GM18907 (cell line): ENCODE data around the gene LINGO4.
"Not testable (repeated sequence)": the region's sequence is repeated elsewhere in the genome, so short reads cannot be mapped to it uniquely, and the experiment has no call there.

Experiments used
- ATAC-seq: cut with Tn5 transposase; IDR thresholded peaks from one replicate; pipeline ENCODE4 v1.9.1; 2021; ENCODE audit warnings: mild to moderate bottlenecking, moderate library complexity; ENCODE audit not compliant: unreplicated experiment

LINGO4 gene

DNA sequence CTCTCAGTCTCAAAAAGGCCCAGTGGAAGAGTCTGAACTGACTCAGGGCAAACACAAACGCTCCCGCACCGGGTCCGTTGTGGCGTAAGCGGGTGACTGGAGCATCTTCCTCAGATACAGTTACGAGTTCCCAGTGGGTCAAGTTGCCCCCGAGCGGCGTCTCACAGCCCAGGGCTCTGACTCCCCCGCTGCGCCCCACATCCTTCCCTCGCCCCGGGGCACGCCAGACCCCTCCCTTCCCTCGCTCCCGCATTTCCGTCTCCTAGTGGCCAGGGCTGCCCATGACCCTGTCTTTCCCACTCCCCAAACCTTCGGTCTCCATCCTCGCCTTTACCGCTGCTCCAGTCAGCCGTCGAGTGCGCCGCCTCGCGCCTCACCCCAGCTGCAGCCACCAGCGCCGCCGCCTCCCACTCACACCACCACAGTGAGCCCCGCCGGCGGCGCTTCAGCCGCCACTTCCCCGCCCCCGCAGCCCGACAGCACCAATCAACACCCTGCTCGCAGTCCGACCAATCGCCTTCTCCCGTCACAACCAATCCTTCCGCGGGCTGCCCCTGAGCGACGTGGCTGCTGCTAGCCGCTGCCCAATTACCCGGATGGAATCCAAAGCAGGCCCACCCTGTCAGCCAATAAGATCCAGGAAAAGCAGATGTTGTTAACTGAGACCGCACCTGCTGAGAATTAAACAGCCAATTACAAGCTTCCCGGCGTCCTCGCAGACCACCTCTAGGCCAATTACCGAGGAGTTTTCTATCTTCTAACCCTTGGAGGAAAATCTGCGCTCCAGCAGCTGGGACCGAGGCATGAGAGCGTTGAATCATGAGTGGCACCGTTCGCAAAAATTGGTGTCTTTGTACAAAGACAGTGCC, 14.9 kb downstream of the LINGO4 start, which contains the start of gene TDRKH:
Gene TDRKH, minus strand, starts transcription at position 430 of the 869 bp plus-strand sequence. CDS start 7,478 bp downstream, outside the sequence.
- peak; percentile 94 for ATAC-seq

- ATAC-seq, result no peak
These were observed 17.5 kb downstream of the LINGO4 start for GRCh38 chr1:151787689-151788088.

GRCh38 chr1:151783796-151784195, 21.4 kb downstream of the LINGO4 start:
- ATAC-seq, result no peak

DNA sequence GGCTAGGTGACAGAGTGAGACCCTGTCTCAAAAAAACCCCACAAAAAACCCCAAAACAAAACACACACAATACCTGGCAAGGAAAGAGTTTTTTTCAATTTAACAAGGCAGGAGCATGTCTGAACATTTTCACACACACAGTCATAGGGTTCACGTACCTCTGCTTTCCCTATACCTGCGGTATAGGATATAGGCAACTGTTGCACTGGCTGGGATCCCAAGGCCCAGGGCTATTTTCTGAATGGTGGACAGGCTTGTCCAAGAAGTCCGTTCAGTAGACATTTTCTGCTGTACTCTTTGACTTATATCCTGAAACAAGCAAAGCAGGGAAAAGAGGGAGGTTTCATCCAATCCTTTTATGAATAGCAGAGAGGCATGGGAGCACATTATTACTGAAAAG, 22.5 kb downstream of the LINGO4 start:
- no peak for ATAC-seq

- ATAC-seq, result not testable (repeated sequence)
These were observed 23.2 kb downstream of the LINGO4 start for GRCh38 chr1:151782026-151782425.

DNA sequence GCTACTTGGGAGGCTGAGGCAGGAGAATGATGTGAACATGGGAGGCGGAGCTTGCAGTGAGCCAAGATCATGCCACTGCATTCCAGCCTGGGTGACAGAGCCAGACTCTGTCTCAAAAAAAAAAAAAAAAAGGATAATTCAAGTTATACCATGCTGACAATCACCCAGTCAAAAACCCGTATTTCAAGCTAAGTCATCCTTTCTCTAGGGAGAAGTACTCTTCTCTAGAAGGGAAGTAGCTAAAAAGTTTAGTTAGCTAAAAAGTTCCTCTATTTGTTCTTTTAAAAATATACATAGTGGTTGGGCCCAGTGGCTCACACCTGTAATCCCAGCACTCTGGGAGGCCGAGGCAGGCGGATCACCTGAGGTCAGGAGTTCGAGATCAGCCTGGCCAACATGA, 24.5 kb downstream of the LINGO4 start:
- not testable (repeated sequence) for ATAC-seq

- ATAC-seq, result no peak
These were observed 25.4 kb downstream of the LINGO4 start for GRCh38 chr1:151779852-151780251.

DNA sequence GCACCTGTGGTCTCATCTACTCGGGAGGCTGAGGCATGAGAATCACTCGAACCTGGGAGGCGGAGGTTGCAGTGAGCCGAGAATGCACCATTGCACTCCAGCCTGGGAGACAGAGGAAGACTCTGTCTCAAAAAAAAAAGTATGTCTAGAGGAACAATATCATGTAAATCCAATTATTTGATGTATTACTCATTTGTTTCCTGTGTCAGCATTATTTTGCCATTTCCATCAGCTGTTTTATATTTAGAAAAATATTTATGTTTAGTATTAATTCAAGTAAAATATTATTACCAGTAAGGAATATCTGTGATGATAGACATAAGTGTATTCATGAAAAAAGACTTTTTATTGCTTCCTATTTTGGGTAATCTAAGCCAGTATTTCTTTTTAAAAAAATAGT, 27.9 kb downstream of the LINGO4 start:
- ATAC-seq, result no peak

GRCh38 chr1:151776665-151777062, 28.6 kb downstream of the LINGO4 start:
- no peak for ATAC-seq

GRCh38 chr1:151775894-151776664, 29.1 kb downstream of the LINGO4 start:
- ATAC-seq, result no peak

GRCh38 chr1:151774256-151774922, 30.8 kb downstream of the LINGO4 start:
- no peak for ATAC-seq

DNA sequence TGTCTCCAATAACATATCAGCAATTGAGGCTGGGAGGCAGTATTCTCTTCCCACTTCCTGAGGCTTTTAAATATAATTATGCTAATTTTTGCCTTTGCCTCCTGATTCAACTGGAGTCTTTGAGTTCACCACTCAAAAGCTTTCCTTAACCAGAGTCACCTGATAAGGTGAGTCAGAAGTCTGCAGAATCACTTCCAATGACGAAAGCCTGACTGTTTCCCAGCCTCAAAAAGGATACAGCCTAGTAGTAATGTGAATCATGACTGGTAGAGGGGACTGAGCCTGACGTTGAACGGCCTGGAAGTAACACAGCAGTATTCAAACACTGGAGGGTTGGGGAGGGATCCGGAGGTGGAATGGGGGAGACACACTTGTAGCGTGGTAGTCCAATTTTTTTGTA, 31.5 kb downstream of the LINGO4 start:
- ATAC-seq, result no peak

DNA sequence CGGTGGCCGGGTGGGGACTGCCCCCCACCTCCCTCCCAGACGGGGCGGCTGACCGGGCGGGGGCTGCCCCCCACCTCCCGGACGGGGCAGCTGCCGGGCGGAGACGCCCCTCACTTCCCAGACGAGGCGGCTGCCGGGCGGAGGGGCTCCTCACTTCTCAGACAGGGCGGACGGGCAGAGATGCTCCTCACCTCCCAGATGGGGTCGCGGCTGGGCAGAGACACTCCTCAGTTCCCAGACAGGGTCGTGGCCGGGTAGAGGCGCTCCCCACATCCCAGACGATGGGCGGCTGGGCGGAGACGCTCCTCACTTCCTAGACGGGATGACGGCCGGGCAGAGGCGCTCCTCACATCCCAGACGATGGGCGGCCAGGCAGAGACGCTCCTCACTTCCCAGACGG, 35.9 kb downstream of the LINGO4 start:
- not testable (repeated sequence) for ATAC-seq

DNA sequence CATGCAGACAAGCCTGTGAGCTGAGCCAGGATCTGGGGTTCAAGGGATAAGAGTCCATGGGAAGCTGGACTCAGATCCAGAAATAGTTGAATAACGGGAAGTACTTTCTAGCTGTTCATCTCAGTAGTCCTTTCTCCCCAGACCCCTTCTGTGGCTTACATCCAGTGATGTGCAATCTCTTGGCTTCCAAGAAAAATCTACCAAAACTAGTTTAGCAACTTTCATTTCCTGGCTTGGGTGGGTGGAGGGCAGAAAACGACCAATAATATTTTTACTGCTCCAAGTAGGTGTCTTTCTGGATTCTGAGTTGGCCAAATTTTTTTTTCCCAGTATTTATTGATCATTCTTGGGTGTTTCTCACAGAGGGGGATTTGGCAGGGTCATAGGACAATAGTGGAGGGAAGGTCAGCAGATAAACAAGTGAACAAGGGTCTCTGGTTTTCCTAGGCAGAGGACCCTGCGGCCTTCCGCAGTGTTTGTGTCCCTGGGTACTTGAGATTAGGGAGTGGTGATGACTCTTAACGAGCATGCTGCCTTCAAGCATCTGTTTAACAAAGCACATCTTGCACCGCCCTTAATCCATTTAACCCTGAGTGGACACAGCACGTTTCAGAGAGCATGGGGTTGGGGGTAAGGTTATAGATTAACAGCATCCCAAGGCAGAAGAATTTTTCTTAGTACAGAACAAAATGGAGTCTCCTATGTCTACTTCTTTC, 36.7 kb downstream of the LINGO4 start:
- ATAC-seq, result not testable (repeated sequence)

GRCh38 chr1:151763990-151764389, 41.2 kb downstream of the LINGO4 start:
- ATAC-seq, result no peak

GRCh38 chr1:151762941-151763921, 42.0 kb downstream of the LINGO4 start, which contains the start of gene MRPL9:
TSS of gene MRPL9 (minus strand) at chr1:151763496. CDS start at chr1:151763479, 17 bp downstream.
- peak; percentile 93 for ATAC-seq

- no peak for ATAC-seq
These were observed 44.4 kb downstream of the LINGO4 start for GRCh38 chr1:151760597-151761385.

- ATAC-seq, result no peak
These were observed 46.0 kb downstream of the LINGO4 start for GRCh38 chr1:151759241-151759640.

DNA sequence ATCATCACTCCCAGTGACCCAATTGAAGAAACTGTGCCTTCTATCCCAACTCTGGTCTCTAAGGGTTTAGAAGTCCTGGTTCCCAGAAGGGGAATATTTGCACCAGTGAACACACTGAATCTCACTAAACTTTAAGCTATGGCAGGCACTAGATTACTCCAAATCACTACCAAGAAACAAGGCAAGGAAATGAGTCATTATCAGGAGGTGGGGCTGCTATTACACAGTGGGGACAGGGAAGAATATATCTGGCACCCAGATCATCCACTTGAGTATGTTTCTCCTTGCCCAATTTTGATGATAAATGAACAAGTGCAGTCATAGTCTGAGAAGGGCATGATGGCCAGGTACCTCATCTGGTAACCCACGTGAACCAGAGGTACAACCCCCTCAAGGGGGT, 48.9 kb downstream of the LINGO4 start:
- ATAC-seq, result no peak
